ENCODE results near the gene NOC4L.

NOC4L gene

DNA sequence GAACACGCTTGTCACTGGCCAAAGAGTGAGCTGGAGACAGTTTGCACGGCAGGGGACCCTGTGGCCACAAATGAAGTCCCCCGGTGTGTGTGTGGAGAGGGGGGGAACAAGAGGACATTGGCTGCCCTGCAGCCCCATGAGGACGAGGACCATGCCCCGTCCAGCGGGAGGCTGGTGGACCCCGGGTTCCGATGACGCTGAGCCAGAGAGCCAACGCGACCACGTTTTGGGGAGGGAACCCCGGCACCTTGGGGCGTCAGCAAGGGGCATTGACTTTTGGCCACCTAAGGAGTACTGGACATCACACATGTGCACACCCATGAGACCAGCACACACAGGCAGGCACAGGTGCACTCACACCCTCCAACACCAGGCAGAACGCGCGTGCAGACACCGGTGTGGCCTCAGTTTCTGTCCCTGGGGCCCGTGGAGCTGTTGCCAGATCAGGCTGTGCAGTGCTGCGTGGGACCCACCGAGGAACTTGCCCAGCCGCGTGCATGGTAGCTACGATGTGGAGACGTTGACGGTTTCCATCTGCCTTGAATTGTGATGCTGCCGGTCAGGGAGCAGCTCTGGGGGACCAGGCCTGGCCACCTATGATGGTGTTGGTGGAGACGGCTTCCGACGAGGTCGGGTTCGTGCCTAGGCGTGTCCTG is 26.5 kb downstream of the NOC4L start:
- TF ChIP-seq TARDBP (IDR thresholded peaks at IDR 0.05) = no peak
- no peak for TF ChIP-seq SP1 (IDR thresholded peaks at IDR 0.05)
- TF ChIP-seq SUZ12 (IDR thresholded peaks at IDR 0.05) = no peak
- TF ChIP-seq FOXA1 (IDR thresholded peaks at IDR 0.05) = no peak
- TF ChIP-seq, protein P1, sequence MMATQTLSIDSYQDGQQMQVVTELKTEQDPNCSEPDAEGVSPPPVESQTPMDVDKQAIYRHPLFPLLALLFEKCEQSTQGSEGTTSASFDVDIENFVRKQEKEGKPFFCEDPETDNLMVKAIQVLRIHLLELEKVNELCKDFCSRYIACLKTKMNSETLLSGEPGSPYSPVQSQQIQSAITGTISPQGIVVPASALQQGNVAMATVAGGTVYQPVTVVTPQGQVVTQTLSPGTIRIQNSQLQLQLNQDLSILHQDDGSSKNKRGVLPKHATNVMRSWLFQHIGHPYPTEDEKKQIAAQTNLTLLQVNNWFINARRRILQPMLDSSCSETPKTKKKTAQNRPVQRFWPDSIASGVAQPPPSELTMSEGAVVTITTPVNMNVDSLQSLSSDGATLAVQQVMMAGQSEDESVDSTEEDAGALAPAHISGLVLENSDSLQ (IDR thresholded peaks at IDR 0.05) = no peak
- no peak for TF ChIP-seq FOXK2 (IDR thresholded peaks at IDR 0.05)
- no peak for TF ChIP-seq NFRKB (IDR thresholded peaks at IDR 0.05)
- no peak for TF ChIP-seq ZNF384 (IDR thresholded peaks at IDR 0.05)
- TF ChIP-seq HDGF (IDR thresholded peaks at IDR 0.05; ENCODE audit: borderline replicate concordance) = no peak
- TF ChIP-seq CTBP1 (IDR thresholded peaks at IDR 0.05; ENCODE audit: borderline replicate concordance) = no peak
- CTCF ChIA-PET = no interaction called here
- DNase-seq (ENCODE audit: extremely low spot score) = no peak
- POLR2A ChIA-PET = no interaction called here

DNA sequence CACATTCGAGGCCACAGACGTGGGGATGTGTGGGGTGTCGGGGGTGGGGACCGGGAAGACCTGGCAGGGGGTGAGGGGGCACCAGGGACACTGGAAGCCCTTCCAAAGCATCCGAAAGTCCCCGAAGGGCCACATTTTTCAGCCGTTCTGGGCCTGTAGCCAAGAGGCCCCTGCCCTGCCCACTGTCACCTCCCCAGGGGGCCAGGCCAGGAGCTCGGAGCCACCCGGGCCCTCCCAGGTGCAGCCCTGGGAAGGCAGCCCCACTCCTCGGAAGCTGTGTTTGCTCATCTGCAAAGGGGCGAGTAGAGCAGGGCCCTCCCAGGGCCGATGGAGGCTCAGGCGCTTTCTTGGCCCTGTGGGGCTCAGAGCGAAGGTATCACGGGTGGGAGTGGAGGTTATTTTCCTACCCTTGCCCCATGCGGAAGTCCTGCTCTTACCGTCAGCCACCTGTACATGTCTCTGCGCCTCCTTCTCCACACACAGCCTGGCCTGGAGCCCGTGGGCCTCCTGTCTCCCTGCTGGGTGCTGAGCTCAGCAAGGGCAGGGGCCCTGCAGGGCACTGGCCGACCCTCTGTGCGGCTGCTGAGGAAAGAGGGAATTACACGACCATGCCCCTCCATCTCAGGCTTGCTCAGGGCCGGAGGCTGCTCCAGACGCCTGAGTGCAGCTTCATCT is 27.2 kb downstream of the NOC4L start:
- ChIA-PET POLR2A (no interaction called here), CTCF (no interaction called here)
- no peak for DNase-seq (ENCODE audit: extremely low spot score)
- no peak for TF ChIP-seq SUZ12 (IDR thresholded peaks at IDR 0.05)

DNA sequence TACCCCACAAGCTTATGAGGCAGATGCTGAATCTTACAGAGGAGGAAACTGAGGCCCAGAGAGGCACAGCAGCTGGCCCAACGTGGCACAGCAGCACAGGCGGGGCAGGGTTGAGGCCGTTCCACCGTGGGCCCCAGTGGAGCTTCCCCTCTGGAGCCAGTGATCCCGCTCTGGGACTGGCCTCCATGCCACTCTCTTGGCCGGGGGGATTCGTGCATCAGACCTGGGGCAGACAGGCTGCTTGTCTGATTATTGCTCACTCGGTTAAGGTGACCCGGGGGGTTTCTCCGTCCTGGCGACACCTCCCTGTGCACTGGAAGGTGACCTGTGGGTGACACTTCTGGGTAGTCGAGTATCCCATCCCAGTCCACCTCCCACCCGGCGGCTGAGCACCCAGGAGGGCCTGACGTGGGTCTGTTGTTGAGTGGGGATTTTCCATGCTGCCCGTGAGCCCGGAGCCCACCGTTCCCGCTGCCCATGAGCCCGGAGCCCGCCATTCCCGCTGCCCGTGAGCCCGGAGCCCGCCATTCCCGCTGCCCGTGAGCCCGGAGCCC is 27.8 kb downstream of the NOC4L start:
- DNase-seq (ENCODE audit: extremely low spot score) = no peak
- CTCF ChIA-PET = no interaction called here
- POLR2A ChIA-PET = no interaction called here
- TF ChIP-seq ARNT (IDR thresholded peaks at IDR 0.05) (no peak), FOXA1 (IDR thresholded peaks at IDR 0.05) (no peak), FOXM1 (IDR thresholded peaks at IDR 0.05; ENCODE audit: borderline replicate concordance) (no peak), HDGF (IDR thresholded peaks at IDR 0.05; ENCODE audit: borderline replicate concordance) (no peak), TARDBP (IDR thresholded peaks at IDR 0.05) (no peak), SP1 (IDR thresholded peaks at IDR 0.05) (no peak), NFRKB (IDR thresholded peaks at IDR 0.05) (no peak), BHLHE40 (IDR thresholded peaks at IDR 0.05; ENCODE audit: borderline replicate concordance) (no peak), CTBP1 (IDR thresholded peaks at IDR 0.05; ENCODE audit: borderline replicate concordance) (no peak), L3MBTL2 (conservative IDR thresholded peaks at IDR 0.05) (no peak), ZNF384 (IDR thresholded peaks at IDR 0.05) (no peak), ELF4 (IDR thresholded peaks at IDR 0.05) (no peak), FOXK2 (IDR thresholded peaks at IDR 0.05) (no peak), LEF1 (IDR thresholded peaks at IDR 0.05; ENCODE audit: borderline replicate concordance) (no peak), SUZ12 (IDR thresholded peaks at IDR 0.05) (no peak)
- TF ChIP-seq, protein P1 (IDR thresholded peaks at IDR 0.05) = no peak

DNA sequence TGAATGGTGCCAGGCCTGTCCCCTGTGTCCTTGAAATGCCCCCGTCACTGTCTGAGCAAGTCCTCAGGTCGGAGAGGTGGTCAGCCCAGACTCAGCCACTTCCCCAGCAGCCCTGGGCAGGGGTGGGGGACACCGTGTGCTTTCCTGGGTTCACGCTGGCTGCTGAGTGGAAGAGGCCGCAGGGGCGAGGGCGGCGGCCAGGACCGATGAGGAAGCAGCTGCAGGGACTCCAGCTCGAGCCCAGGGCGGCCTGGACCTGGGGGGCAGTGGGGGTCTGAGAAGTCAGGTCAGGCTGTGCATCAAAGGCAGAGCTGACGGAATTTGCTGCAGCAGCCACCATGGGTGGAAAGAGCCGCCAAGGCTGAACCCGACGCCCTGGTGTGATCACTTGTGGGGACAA is 28.4 kb downstream of the NOC4L start:
- TF ChIP-seq FOXA1 (IDR thresholded peaks at IDR 0.05) = no peak
- TF ChIP-seq SP1 (IDR thresholded peaks at IDR 0.05) = no peak
- no peak for TF ChIP-seq ZNF384 (IDR thresholded peaks at IDR 0.05)
- TF ChIP-seq L3MBTL2 (conservative IDR thresholded peaks at IDR 0.05) = no peak
- POLR2A ChIA-PET = no interaction called here
- no peak for DNase-seq (ENCODE audit: extremely low spot score)
- CTCF ChIA-PET = no interaction called here

DNA sequence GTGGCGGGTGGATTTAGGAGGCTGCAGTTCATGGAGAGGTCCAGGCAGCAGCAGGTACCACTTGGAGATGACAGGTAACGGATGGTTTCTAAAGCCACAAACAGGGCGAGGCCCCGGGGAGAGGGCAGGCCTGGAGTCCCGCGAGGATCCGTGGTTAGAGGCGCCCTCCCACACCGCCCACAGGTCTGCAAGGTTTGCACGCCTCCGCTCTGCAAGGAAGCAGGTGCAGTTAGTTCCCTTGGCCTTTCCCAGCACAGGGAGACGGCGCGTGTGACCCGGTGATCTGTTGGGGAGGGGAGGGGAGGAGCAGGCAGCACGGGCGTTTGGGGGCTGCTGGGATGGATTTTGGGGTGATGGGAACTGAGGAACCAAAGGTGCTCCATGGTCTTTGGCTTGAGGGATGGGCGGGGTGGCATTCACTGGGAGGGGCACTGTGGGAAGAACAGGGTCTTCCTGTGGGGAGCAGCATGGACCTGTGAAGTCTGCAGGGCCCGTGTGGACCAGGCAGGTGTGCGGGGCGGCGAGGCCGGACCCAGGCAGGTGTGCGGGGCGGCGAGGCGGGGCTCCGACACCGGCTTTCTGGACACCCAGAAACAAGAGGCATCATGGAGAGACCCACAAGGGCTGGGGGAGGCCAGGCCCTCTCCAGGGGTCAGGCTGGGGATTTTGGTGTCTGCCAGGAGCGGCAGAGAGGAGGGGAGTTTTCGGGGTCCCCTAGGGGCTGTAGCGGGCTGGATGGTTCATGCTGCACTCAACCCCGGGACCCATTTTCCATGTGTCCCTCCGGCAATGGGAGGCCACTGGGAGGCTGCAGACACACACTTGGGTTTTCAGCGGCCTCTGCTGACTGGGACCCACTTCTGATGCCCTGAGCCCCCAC is 29.1 kb downstream of the NOC4L start:
- ChIA-PET CTCF (no interaction called here), POLR2A (no interaction called here)
- no peak for DNase-seq (ENCODE audit: extremely low spot score)
- TF ChIP-seq, protein P1 (IDR thresholded peaks at IDR 0.05) = no peak
- TF ChIP-seq SUZ12 (IDR thresholded peaks at IDR 0.05) (no peak), ELF4 (IDR thresholded peaks at IDR 0.05) (no peak), FOXK2 (IDR thresholded peaks at IDR 0.05) (no peak), CTBP1 (IDR thresholded peaks at IDR 0.05; ENCODE audit: borderline replicate concordance) (no peak), BHLHE40 (IDR thresholded peaks at IDR 0.05; ENCODE audit: borderline replicate concordance) (no peak), HDGF (IDR thresholded peaks at IDR 0.05; ENCODE audit: borderline replicate concordance) (no peak), ARNT (IDR thresholded peaks at IDR 0.05) (no peak), FOXA1 (IDR thresholded peaks at IDR 0.05) (no peak)
